HG02798 (cell line): Measurements from ENCODE around the gene SPATA6.
"Not testable (repeated sequence)": the region's sequence is repeated elsewhere in the genome, so short reads cannot be mapped to it uniquely, and the experiment has no call there.

Source experiments
- ATAC-seq: cut with Tn5 transposase; IDR thresholded peaks from one replicate; pipeline ENCODE4 v1.9.1; 2021; ENCODE audit warnings: mild to moderate bottlenecking; ENCODE audit not compliant: unreplicated experiment, poor library complexity

Gene SPATA6

DNA sequence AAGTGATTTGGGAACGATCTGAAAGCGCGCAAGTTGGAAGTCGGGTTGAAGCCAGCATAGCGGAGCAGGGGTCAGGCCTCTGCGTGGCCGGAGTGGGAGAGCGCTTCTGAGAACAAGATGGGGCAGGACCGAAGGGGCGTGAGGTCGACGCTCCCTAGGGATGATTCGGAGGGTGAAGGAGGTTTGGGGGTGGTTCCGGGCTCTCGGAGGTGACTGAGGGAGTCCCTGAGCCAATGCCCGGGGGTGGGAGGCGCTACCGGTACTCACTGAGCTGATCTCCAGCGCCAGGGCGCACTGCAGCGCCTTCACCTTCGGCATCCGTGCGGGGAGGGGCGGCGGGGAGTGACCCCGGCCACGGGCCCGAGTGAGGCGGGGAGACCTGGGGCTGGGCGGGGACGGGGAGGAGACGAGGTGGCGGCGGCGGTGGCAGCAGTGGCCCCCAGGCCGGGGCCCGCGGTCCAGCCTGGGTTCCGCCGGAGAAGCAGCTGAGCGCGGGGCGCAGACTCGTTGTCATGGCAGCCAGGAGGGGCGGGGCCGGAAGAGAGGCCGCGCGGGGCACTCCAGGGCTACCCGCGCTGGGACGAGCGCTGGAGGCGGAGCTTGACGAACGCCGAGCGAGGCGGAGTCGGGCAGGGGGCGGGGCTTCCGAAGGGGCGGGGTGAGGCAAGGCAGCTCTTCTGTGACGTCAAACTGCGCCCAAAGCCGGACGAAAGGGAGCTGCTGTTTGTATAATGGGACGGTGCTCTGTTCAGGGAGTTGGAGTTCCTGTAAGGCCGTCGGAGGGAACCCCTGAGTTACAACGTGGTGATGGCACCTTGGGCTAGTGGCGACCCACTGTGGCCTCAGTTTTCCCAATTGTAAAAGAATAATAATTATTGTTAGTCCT lies at the start of gene SPATA6:
Gene SPATA6, minus strand, starts transcription at position 514 of the 886 bp plus-strand sequence. Its CDS starts 196 bp downstream, at position 318.
- peak; percentile 99 for ATAC-seq

DNA sequence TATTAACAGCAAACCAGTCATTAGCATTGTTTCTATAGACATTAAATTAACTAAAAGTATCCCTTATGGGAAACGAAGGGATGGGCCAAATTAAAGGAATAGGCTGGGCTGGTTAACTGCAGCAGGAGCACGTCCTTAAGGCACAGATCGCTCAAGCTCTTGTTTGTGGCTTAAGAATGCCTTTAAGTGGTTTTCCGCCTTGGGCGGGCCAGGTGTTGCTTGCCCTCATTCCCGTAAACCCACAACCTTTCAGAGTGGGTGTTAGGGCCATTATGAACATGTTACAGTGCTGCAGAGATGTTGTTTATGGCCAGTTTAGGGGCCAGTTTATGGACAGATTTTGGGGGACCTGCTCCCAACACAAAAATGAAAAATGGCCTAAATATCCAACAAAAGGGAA lies 47.9 kb upstream of the SPATA6 start:
- not testable (repeated sequence) for ATAC-seq

DNA sequence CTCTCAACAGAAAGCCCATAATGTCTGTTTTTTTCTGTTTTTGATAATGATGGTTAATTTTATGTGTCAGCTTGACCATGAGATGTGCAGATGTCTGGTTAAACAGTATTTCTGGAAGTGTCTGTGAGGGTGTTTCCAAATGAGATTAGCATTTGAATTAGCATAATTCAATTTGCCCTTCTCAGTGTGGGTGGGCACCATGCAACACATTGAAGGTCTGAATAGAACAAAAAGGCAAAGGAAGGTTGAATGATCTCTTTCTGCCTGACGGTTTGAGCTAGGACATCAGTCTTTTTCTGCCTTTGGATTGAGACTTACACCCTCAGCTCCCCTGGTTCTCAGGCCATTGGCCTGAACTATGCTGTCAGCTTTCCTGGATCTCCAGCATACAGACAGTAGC lies 34.9 kb upstream of the SPATA6 start:
- ATAC-seq = no peak

DNA sequence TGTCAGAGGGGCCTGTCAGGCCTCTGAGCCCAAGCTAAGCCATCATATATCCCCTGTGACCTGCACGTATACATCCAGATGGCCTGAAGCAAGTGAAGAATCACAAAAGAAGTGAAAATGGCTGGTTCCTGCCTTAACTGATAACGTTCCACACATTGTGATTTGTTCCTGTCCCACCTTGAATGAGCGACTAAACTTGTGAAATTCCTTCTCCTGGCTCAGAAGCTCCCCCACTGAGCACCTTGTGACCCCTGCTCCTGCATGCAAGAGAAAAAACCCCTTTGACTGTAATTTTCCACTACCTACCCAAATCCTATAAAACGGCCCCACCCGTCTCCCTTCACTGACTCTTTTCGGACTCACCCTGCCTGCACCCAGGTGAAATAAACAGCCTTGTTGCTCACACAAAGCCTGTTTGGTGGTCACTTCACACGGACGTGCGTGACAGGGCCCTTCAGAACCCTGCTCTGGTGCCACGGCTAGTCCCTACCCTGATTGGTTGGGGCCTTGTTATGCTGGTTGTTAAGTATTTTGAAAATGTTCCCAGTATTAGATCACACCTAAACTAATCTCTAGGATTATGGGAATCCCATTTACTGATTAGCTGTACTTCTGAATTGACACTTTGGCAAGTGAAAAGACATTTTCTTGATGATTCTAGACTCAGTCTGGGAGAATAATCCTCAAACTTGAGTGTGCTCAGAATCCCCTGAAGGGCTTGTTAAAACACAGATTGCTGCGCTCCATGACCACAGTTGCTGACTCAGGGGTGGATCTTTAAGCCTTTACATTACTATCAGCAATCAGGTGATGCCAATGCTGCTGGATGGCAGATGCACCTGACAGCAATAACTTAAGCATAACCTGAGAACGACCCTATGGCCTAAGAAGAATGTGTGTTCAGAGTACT lies 28.8 kb upstream of the SPATA6 start:
- no peak for ATAC-seq

DNA sequence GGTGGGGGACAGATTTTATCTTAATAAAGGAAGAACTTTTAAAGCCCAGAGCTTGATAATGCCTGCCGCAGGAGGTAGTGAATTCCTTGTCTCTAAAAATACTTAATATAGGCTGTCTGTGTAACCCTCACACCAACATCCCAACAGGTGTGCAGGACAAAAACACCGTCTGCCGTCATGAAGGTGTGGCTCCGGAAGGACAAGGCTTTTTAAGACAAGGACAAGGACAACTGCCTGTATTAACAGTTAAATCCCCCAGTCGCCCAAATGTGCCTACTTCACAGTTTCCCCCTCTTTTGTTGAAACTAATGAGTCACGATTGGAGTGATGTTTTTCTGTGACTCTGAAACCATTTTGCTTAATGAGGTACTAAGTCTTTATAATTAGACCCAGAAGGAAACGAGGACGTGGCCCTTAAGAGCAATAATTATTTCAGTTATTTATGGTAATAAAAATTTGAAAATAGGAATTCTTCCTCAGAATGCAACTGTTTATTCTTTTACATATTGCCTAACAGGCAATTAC lies 27.3 kb upstream of the SPATA6 start:
- no peak for ATAC-seq

DNA sequence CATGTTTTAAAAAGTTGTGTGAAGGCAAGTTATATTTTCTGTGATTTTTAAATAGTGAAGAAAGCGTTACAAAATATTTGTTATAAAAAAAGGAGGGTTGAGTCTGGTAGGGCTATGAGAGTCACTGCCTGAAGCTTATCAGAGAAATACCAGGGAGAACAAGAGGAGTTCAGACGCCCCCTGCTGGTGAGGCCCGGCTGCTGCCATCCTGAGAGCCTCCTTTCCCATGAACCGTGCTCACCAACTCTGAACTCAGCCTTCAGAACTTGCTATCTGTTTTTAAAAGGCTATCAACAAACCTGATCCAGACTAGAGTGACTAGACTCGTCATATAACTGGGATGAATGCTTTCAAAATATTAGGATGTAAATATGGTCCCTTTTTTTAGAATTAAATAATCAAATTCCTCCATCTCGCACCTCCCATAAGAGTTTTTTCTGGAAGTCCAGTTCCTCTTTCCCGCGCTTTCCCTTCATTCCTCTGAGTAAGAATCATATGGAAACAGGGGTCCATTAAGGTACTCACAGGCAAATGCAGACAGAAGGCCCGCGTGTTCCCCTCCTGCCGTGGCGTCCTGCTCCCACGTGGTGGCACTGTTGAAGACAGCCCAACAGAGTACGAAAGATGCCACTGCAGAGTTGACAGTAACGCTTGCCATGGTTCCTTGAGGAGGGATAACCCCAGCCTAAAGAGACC lies 26.2 kb upstream of the SPATA6 start:
- peak; percentile 89 for ATAC-seq

DNA sequence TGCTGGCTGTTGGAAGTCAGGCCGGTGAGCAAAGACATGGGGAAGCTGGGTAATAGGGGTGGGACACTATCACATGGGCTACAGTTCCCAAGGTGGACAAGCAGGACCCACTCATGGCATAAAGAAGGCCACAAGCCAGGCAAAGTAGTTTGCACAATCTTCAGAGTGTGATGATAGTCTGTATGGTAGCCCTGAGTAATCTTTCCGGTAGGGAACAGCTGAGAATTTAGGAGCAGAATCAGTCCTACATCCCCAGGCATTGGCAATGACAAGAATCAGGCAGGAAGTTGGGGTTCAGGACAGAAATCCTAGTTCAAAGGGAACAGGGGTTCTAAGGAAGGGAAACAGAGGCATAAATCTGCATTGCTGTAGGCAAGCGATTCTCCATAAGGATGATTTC lies 23.9 kb upstream of the SPATA6 start:
- ATAC-seq = no peak

DNA sequence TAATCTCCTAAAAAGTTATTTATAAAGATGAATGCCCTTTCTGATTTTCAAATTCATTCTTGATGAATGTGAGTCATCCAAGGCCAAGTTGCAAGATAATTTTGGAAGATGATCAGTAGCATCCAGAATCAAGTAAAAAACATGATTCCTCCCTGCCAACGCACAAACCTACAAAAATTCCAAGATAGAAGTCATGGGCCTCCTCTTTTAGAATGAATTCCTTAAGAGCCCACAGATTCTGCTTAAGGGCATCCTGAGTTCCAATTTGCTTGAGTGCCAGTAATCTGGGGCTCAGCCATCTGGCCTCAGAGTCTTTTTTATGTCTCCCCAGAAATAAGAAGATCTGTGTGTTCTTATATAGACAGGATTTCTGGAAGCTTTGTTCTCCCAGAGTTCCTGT lies 23.2 kb upstream of the SPATA6 start:
- ATAC-seq = no peak

DNA sequence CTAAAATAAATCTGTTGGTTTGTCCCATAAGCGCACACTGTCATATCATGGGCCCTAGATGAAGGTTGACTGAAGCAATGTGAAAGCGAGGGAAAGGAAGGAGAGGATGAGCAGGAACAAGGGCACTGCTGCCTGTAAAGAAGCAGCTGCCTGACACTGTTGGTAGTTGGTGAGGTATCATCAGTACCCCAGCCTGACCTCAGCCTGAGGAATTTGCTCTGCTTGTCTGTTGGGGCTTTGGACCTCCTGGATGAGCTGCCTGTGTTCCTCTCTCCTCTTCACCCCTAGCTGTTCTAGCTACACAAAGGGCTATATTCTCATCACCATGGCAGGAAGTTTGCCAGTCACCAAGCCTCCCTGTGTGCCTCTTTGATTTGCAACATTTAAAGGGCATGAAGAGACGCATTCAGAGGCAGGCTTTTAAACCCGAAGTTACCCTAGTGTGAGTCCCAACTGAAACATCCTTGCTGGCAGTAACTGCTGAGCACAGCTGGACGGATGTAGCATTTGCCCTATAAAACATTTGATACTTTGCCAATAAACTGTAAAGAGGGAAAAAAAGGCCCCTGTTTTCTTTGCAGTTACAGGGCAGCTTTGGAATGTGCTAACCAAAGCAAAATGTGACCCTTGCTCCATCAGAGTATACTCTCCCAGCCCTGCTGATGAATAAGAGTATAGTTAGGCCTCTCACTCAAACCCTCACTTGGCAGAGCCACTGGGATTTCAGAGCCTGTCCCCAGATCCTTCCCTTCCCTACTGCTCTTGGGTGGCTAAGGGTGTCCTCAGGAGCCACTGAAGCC lies 22.2 kb upstream of the SPATA6 start:
- no peak for ATAC-seq

DNA sequence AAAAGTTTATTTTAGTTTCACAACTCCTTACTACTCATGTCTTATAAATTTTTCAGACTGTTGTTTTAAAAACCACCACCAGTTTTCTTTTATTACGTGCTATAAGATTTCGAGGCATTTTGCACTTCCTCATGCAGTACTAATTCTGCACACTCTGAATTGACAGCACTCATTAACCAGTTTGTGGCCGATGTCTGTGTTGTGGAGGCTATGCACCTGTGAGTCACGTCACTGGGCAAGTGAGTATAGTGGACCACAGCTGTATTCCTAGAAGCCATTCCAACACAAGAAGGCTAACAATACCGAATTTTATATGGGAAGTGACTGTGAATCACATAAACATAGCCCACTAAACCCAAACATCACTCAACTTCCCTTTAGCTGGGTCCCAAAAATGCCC lies 21.0 kb upstream of the SPATA6 start:
- ATAC-seq = no peak

DNA sequence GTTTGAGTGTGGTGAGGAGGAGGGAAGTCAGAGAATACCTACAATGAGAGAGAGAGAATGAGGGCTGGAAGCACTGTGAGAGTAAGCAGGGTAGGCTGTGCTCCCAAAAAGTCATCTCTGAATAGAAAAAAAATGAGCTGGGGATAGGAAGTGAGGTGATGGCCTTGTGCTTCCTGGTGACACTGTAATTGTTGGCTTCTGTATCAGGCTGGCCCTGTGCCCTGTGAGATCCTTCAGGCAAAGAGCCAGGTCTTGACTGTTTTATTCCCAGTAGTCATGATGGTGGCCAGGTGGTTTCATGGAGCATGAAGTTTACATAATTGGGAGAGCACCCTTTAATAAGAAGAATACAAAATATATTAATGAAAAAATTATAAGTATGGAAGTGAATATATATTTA lies 20.4 kb upstream of the SPATA6 start:
- no peak for ATAC-seq

DNA sequence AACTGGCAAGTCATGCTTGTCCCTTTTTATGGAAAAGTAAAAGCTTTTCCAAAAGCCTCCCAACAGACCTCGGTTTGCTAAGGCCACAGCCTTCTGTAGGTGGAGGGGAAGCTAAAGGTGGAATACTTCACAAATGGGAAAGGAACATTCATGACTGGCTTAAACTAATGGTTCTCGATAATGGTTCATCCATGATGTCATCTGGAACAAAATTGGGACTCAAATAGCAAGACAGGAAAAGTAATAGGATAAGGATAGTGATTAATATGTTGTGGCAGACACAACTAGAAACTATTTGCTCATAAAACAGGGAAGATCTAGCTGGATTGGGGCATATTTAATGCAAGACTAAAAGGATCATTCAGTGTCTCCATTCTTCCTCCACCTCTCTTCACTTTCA lies 16.7 kb upstream of the SPATA6 start:
- ATAC-seq = no peak

DNA sequence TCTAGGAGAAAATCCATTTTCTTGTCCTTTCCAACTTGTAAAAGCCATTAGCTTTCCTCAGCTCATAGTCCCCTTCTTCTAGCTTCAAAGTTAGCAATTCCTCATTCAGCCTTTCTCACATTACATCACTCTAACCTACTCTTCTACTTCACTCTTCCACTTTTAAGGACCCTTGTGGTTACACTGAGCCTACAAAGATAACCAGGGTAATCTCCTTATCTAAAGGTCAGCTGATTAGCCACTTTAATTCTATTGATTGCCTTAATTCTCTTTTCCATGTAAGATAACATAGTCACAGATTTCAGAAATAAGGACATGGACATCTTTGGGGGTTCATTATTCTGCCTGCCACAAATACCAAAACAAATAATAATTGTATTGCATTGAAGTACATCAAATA lies 8.5 kb upstream of the SPATA6 start:
- no peak for ATAC-seq

DNA sequence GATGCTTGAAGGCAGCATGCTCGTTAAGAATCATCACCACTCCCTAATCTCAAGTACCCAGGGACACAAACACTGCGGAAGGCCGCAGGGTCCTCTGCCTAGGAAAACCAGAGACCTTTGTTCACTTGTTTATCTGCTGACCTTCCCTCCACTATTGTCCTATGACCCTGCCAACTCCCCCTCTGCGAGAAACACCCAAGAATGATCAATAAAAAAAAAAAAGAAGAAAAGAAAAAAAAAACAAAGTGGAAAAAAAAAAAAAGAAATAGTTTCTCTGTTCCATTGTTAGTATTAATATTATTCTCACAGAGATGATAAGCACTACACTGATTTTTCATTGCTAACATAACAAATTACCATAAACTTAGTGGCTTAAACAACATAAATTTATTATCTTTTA lies 8.0 kb upstream of the SPATA6 start:
- ATAC-seq = not testable (repeated sequence)

DNA sequence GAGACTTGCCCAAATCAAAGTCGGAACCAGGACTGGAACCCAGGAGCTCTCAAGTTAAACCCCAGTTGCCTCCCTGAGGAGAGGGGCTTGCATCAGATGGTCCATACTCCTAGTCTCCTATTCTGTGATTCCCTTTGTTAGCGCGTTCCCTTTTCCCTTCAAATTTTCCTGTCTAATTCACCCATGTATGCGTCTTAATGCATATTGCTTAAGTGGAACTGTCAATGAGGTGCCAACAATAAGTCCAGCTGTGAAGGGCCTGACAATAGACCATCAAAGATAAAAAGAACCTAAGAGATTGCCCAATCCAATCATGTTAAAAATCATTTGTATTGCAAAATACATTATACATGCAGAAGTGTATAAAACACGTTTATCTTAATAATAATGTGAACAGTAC lies 634 bp upstream of the SPATA6 start:
- ATAC-seq = no peak

DNA sequence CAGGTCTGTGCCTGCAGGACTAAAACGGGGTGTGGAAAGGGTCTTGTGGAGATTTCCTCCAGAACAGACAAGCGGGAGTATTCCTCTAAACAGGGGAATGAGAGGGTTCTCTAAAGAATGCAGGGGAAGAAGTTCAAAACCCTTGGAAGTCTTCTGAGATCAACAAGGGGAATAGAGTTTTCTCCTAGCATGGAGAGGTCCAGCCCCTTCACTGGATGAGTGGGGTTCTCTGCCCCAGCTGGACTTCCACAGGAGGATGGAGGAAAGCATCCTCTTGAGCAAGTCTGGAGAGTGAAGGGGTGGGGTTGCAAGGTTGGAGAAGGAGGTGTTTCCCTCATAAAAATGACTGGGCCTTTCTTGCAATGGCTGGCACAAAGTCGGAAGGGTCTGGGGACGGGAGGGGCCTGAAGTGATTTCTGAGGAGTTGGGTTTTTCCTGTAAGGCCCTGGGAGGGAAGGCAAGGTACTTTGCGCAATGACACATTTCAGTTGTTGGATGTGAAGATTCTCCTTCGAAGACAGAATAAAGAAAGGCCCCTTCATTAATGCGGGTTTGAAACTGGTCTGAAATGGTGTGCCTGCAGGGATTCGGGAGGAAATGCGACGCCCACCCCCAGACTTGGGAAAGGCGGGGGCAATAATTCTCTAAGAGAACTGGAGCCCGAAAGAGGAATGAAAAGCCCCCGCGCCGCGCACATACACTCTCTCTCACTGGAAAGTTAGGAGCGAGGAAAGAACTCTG lies 884 bp downstream of the SPATA6 start:
- ATAC-seq = no peak

DNA sequence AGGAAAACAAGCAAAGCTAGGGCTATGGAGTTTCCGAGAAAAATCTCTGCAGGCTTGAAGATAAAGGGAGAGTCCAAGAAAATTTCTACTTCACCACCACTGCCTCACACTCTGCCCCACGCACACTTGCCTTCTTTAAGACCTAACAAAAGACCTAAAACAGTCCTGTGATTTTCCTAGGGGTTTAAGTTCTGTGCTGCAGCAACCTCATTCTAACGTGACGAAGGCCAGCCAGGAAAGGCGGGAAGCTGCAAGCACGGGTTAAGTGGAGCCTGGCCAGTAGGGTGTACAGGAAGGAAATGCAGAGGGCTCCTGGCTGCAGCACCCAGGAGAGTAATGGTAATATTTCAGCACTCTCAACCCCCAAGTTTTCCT lies 1.5 kb downstream of the SPATA6 start:
- no peak for ATAC-seq

DNA sequence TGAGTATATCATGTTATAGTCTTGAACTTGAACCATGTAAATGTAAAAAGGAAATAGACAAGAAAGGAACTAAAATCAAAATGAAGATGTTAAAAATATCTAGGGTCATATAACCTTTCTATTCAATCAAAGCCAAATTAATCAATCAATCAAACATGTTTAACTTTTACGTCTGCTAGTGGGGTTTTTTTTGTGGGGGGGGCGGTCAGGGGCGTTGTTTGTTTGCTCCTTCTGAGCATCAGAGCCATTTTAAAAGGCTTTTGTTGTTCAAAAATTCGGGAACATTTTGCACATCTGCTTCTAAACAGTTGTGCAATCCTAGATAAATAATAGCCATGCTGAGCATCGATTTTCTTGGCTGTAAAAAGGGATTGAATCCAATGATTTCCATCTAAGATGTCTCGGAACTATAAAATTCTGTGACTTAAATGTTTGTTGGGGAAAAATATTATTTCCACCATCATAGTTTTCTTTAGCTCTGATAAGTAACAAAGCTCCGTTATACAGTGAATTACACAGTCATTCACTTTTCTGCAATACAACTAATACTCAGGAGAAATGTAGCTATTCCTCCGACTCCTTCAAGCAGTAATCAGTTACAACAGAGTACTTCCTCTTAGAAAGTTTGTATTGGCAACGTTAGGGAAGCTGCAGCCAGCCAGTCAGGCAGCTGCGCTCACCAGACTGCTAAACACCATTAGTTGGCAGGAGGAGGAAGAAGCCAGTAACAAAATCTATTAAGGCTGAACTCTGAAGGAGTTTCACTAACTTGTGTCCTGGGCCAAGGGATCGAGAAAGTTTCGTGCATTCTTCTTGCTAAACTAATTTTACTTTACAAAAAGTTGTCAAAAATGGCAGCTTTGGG lies 2.2 kb downstream of the SPATA6 start:
- ATAC-seq = no peak
